GM21526 (cell line): ENCODE results near the gene ZNRD2.

Source experiments
- ATAC-seq: cut with Tn5 transposase; IDR thresholded peaks from one replicate; pipeline ENCODE4 v1.9.1; 2021; ENCODE audit warnings: moderate library complexity; ENCODE audit not compliant: unreplicated experiment, low FRiP score

The ZNRD2 gene

GRCh38 chr11:65620666-65621065, 50.4 kb downstream of the ZNRD2 start:
- ATAC-seq, result no peak

- no peak for ATAC-seq
Observed at GRCh38 chr11:65621460-65621859, 51.2 kb downstream of the ZNRD2 start.
